HepG2 (cell line): Measurements from ENCODE around the gene PRMT7. TPM values are rescaled to one million over a fixed set of nuclear protein-coding genes. Genes with fewer than 3 reads are reported as not detected.

Experiments used
- ATAC-seq: fragments of 200-7000 bp; cut with Tn5 transposase; 3 replicates; pipeline ENCODE4 v1.9.1; 2020; ENCODE audit warnings: mild to moderate bottlenecking, moderate library complexity
- BruUV-seq: library from RNA; stranded (reverse); fragments of 400-500 nt; replicated peaks from 2 replicates; lab custom pipeline; 2021; lab: Mats Ljungman, UMichigan
- CTCF ChIA-PET: fragments of 300-600 bp; formaldehyde crosslinking; extraction: SDS; loops from one replicate; lab custom pipeline; 2021; ENCODE audit warnings: low total read pairs, inconsistent platforms, low intra/inter-chr PET ratio; lab: Yijun Ruan, JAX
- POLR2A ChIA-PET: fragments of 350-600 bp; sonication (Branson Sonifier 250); formaldehyde crosslinking; loops from one replicate; lab custom pipeline; 2020; ENCODE audit warnings: antibody characterized with exemption, inconsistent platforms; lab: Yijun Ruan, JAX
- DNase-seq: peaks from one replicate; pipeline ENCODE4 v3.0.0-alpha.2; 2015; ENCODE audit warnings: low spot score
- FAIRE-seq: peaks from 3 replicates; lab custom pipeline; 2011; peaks lifted over from hg19 to GRCh38; lab: Jason Lieb, UNC
- H2AFZ ChIP-seq: one replicate; pipeline ENCODE4 v1.6.1; 2011; ENCODE audit warnings: low read length, inconsistent platforms
- H3K27ac ChIP-seq: fragments of 300-600 bp; 3 replicates; pipeline ENCODE4 v1.8.0; 2011; ENCODE audit warnings: mixed run types, mild to moderate bottlenecking, mixed read lengths, low read length, inconsistent platforms; ENCODE audit not compliant: insufficient read depth; ENCODE audit errors: extremely low read length
- H3K27me3 ChIP-seq, 2 experiments: fragments of 200-600 bp in 1 of 2; 2 replicates in 1 of 2; 3 replicates in 1 of 2; pipeline versions ENCODE4 v1.6.0 to v1.8.0; 2011; ENCODE audit warnings: low read length in 2 of 2, mild to moderate bottlenecking in 2 of 2, moderate library complexity in 2 of 2, inconsistent platforms in 1 of 2; ENCODE audit not compliant: insufficient read depth in 2 of 2, control insufficient read depth in 1 of 2
- H3K36me3 ChIP-seq, 2 experiments: fragments of 200-600 bp in 1 of 2; replicated peaks in 1 of 2; 2 replicates in 1 of 2; 3 replicates in 1 of 2; pipeline versions ENCODE4 v1.5.1 to v1.8.0; 2011; ENCODE audit warnings: low read length in 2 of 2, inconsistent platforms in 1 of 2; ENCODE audit not compliant: insufficient read depth in 2 of 2, control insufficient read depth in 1 of 2
- H3K4me1 ChIP-seq: 2 replicates; pipeline ENCODE4 v1.5.1; 2012; ENCODE audit warnings: low read length, inconsistent platforms; ENCODE audit not compliant: insufficient read depth
- H3K4me2 ChIP-seq: 2 replicates; pipeline ENCODE4 v1.6.0; 2011; ENCODE audit warnings: low read depth, low read length, inconsistent platforms
- H3K4me3 ChIP-seq, 3 experiments: fragments of 200-600 bp in 1 of 3; sonication (generic), shearing (Covaris generic) in 1 of 3; replicated peaks in 1 of 3; 2 replicates each; pipeline ENCODE4 v1.5.1; 2011 to 2016; ENCODE audit warnings: low read length in 3 of 3, inconsistent platforms in 2 of 3, low read depth in 2 of 3, mild to moderate bottlenecking in 2 of 3, control low read depth in 1 of 3, mixed read lengths in 1 of 3; ENCODE audit not compliant: insufficient read depth in 1 of 3
- H3K79me2 ChIP-seq: one replicate; pipeline ENCODE4 v1.6.1; 2011; ENCODE audit warnings: low read length, inconsistent platforms; ENCODE audit not compliant: insufficient read depth
- H3K9ac ChIP-seq: 2 replicates; pipeline ENCODE4 v1.6.0; 2011; ENCODE audit warnings: mild to moderate bottlenecking, low read depth, low read length, inconsistent platforms; ENCODE audit not compliant: insufficient read depth
- H3K9me3 ChIP-seq: 2 replicates; pipeline ENCODE4 v1.5.1; 2012; ENCODE audit warnings: mild to moderate bottlenecking, low read length
- H4K20me1 ChIP-seq: 2 replicates; pipeline ENCODE4 v1.6.0; 2011; ENCODE audit warnings: inconsistent platforms, mild to moderate bottlenecking, low read length, moderate library complexity; ENCODE audit not compliant: insufficient read depth
- ARID3A ChIP-seq: IDR thresholded peaks from 2 replicates; pipeline ENCODE4 v1.6.1; 2012; ENCODE audit warnings: low read depth, low read length, improper control_type of control experiment
- FUBP1 ChIP-seq: sonication (generic); formaldehyde crosslinking; IDR thresholded peaks from 2 replicates; pipeline ENCODE4 v1.5.1; 2020; ENCODE audit warnings: missing genetic modification reagents, mild to moderate bottlenecking, borderline replicate concordance
- NR2F2 ChIP-seq: IDR thresholded peaks from 2 replicates; pipeline ENCODE4 v1.6.1; 2012; ENCODE audit warnings: low read depth, inconsistent platforms, borderline replicate concordance
- PHF20 ChIP-seq: sonication (generic); formaldehyde crosslinking; IDR thresholded peaks from 2 replicates; pipeline ENCODE4 v1.5.0; 2020; ENCODE audit warnings: mild to moderate bottlenecking, missing genetic modification reagents
- SALL1 ChIP-seq: sonication (generic); formaldehyde crosslinking; IDR thresholded peaks from 2 replicates; pipeline ENCODE4 v1.8.0; 2022; ENCODE audit warnings: mild to moderate bottlenecking, missing genetic modification reagents
- STAT6 ChIP-seq: sonication (generic); formaldehyde crosslinking; IDR thresholded peaks from 2 replicates; pipeline ENCODE4 v1.4.0; 2020; ENCODE audit warnings: missing genetic modification reagents, mild to moderate bottlenecking, borderline replicate concordance
- XRCC5 ChIP-seq: fragments of 200-400 bp; formaldehyde crosslinking; optimal IDR thresholded peaks from 2 replicates; pipeline ENCODE3; 2017; ENCODE audit warnings: mild to moderate bottlenecking, low read length
- YEATS4 ChIP-seq: sonication (generic); formaldehyde crosslinking; IDR thresholded peaks from 2 replicates; pipeline ENCODE4 v1.4.0; 2020; ENCODE audit warnings: missing genetic modification reagents, borderline replicate concordance
- ZNF264 ChIP-seq: sonication (generic); formaldehyde crosslinking; IDR thresholded peaks from 2 replicates; pipeline ENCODE4 v1.4.0; 2020; ENCODE audit warnings: missing genetic modification reagents
- ZNF770 ChIP-seq: sonication (generic); formaldehyde crosslinking; IDR thresholded peaks from 2 replicates; pipeline ENCODE4 v1.5.0; 2020; ENCODE audit warnings: mild to moderate bottlenecking, missing genetic modification reagents
- WGBS: methylation state at CpG from one replicate; pipeline ENCODE4 v1.1.6; 2017; ENCODE audit warnings: low lambda C conversion rate; 5-methylcytosine and 5-hydroxymethylcytosine counted together
- in situ Hi-C: cut with HindIII; loops from 2 replicates; pipeline ENCODE4 v1.10.0; 2017; ENCODE audit warnings: low pct_unique_long_range_greater_than_20kb; ENCODE audit not compliant: extremely low pct_ligation_motif_present
- intact Hi-C: fragments of 100-400 bp; cut with micrococcal nuclease; formaldehyde crosslinking; loops from one replicate; pipeline ENCODE4 v1.10.0; 2022; ENCODE audit not compliant: unreplicated experiment
- polyA plus RNA-seq, 8 experiments: library from polyadenylated mRNA; depleted of rRNA in 3 of 8; stranded (reverse) in 7 of 8; unstranded in 1 of 8; fragments of >200 nt; fragmentation: Illumina TruSeq in 4 of 8; extraction: Trizol in 4 of 8; gene quantifications; 2 replicates each; pipeline versions ENCODE4 v1.2.1 to v1.2.3, GENCODE V29; 2011 to 2016; ENCODE audit warnings: low read depth in 4 of 8, missing spikeins in 1 of 8, mixed read lengths in 1 of 8; ENCODE audit not compliant: insufficient read depth in 1 of 8
- total RNA-seq, 5 experiments: library from RNA; depleted of rRNA; stranded (reverse); fragments of >200 nt; fragmentation: Illumina TruSeq; extraction: Trizol; gene quantifications; 2 replicates each; pipeline ENCODE4 v1.2.3, GENCODE V29; 2016; ENCODE audit warnings: low read depth in 1 of 5

The PRMT7 gene
- total and polyA plus RNA-seq, 2 of the 13 experiments (the other 11 are each of a cell fraction or from before 2014, with no cell fraction given): 47.5 to 55.0 TPM

GRCh38 chr16:68372806-68373205, 62.0 kb downstream of the PRMT7 start:
- intact Hi-C loops: no loop called here
- H4K20me1 ChIP-seq: no peaks in the 10 kb centered on the region
- H3K36me3 ChIP-seq: no peaks in the 10 kb centered on the region
- no peaks in the 10 kb centered on the region for H3K79me2 ChIP-seq
- 0% methylated on average over 1 of the region's 8 CpGs for WGBS
- no peak overlapping the region for H3K9ac ChIP-seq
- peaks cover 1% of the 10 kb centered on the region for H3K4me1 ChIP-seq
- no peak overlapping the region for H3K27ac ChIP-seq
- ChIA-PET POLR2A (no interaction called here), CTCF (no interaction called here)
- no peak for DNase-seq
- H3K27me3 ChIP-seq: peaks cover 6 to 74% of the 10 kb centered on the region in 2 experiments; a peak in 4 of 5 replicates
- FAIRE-seq: no peak
- no peak overlapping the region for H3K4me3 ChIP-seq
- in situ Hi-C loops: no loop called here
- H3K4me2 ChIP-seq: no peak overlapping the region
- no peak overlapping the region for H2AFZ ChIP-seq
- no peak for ATAC-seq
- no peaks in the 10 kb centered on the region for H3K9me3 ChIP-seq
- no TSS peak for BruUV-seq
- TF ChIP-seq ARID3A: no peak
- no peak for TF ChIP-seq XRCC5
- TF ChIP-seq ZNF770 (CRISPR knock-in tag): no peak
- TF ChIP-seq SALL1 (CRISPR knock-in tag): no peak
- TF ChIP-seq NR2F2: no peak
- TF ChIP-seq STAT6: no peak
- no peak for TF ChIP-seq FUBP1 (CRISPR knock-in tag)
- TF ChIP-seq YEATS4 (CRISPR knock-in tag): no peak
- no peak for TF ChIP-seq ZNF264 (CRISPR knock-in tag)
- no peak for TF ChIP-seq PHF20 (CRISPR knock-in tag)
